Measurements from ENCODE around the gene CSNK1G1. TPM values are rescaled to one million over a fixed set of nuclear protein-coding genes. Genes with fewer than 3 reads are reported as not detected.

CSNK1G1 gene
- total RNA-seq, 5 donors from 2014 or later (not counting 1 experiment from before 2014, with no cell fraction given) = 22.3 to 25.6 (median 23.6) TPM

GRCh38 chr15:64236156-64236894, 119.6 kb downstream of the CSNK1G1 start:
- H3K27me3 Mint-ChIP-seq = no peaks in the 10 kb centered on the region

GRCh38 chr15:64235552-64235951, 120.4 kb downstream of the CSNK1G1 start:
- Mint-ChIP-seq H3K4me1 (peaks cover 23 to 32% (median 31%) of the 10 kb centered on the region in 3 donors), H3K36me3 (peaks cover 19% of the 10 kb centered on the region), H3K9me3 (no peaks in the 10 kb centered on the region), H3K27me3 (no peaks in the 10 kb centered on the region), H3K27ac (no peak overlapping the region), H3K4me3 (no peak overlapping the region)
- Histone ChIP-seq H3K36me3 (ENCODE audit: control insufficient read depth in 2 of 2, extremely low read depth in 1 of 2, insufficient read depth in 1 of 2, low read length in 1 of 2) (no peaks in the 10 kb centered on the region), H3K9me3 (no peaks in the 10 kb centered on the region), H3K27me3 (replicated peaks in 1 of 2; ENCODE audit: control insufficient read depth in 2 of 2, extremely low read depth in 1 of 2, insufficient read depth in 2 of 2, low read length in 1 of 2) (no peaks in the 10 kb centered on the region), H3K4me3 (ENCODE audit: control insufficient read depth in 1 of 2, extremely low read depth in 1 of 2, low read length in 1 of 2) (no peak overlapping the region), H3K27ac (ENCODE audit: low read length) (no peak overlapping the region), H3K4me1 (ENCODE audit: control insufficient read depth in 1 of 2, extremely low read depth in 1 of 2, insufficient read depth in 2 of 2, low read length in 2 of 2) (no peaks in the 10 kb centered on the region)
- POLR2A ChIA-PET = no interaction called here
- ATAC-seq (replicated peaks in 1 of 4) (no peak), DNase-seq (no peak)
- WGBS (ENCODE audit: insufficient coverage) = no CpG with 5 or more reads among the region's 4 CpGs
- CTCF ChIA-PET = interaction anchor here in 1 of 2 donors (1.0 kb wide), 1 partner anchor 9 kb away, joined by 3 read pairs; no protein-coding TSS in a partner anchor

More at GRCh38 chr15:64236156-64236894, 119.6 kb downstream of the CSNK1G1 start:
- WGBS (ENCODE audit: insufficient coverage) = no CpG with 5 or more reads among the region's 2 CpGs
- Mint-ChIP-seq H3K4me3 (no peak overlapping the region), H3K4me1 (peaks cover 27 to 39% (median 37%) of the 10 kb centered on the region in 3 donors), H3K9me3 (no peaks in the 10 kb centered on the region), H3K36me3 (peaks cover 19% of the 10 kb centered on the region), H3K27ac (no peak overlapping the region)
- Histone ChIP-seq H3K36me3 (ENCODE audit: control insufficient read depth in 2 of 2, extremely low read depth in 1 of 2, insufficient read depth in 1 of 2, low read length in 1 of 2) (no peaks in the 10 kb centered on the region), H3K9me3 (no peaks in the 10 kb centered on the region), H3K27ac (ENCODE audit: low read length) (no peak overlapping the region), H3K27me3 (replicated peaks in 1 of 2; ENCODE audit: control insufficient read depth in 2 of 2, extremely low read depth in 1 of 2, insufficient read depth in 2 of 2, low read length in 1 of 2) (no peaks in the 10 kb centered on the region), H3K4me3 (ENCODE audit: control insufficient read depth in 1 of 2, extremely low read depth in 1 of 2, low read length in 1 of 2) (no peak overlapping the region), H3K4me1 (ENCODE audit: control insufficient read depth in 1 of 2, extremely low read depth in 1 of 2, insufficient read depth in 2 of 2, low read length in 2 of 2) (no peaks in the 10 kb centered on the region)
- ChIA-PET CTCF (interaction anchor here (0.6 kb wide), 3 partner anchors 23 to 332 kb away, joined by 3 to 4 read pairs (median 3); no protein-coding TSS in a partner anchor), POLR2A (no interaction called here)
- ATAC-seq (replicated peaks in 1 of 4) (no peak), DNase-seq (no peak)

- no CpG with 5 or more reads among the region's 4 CpGs for WGBS (ENCODE audit: insufficient coverage)
- peaks cover 16 to 22% (median 17%) of the 10 kb centered on the region in 3 donors for H3K4me1 Mint-ChIP-seq
These were observed 122.7 kb downstream of the CSNK1G1 start for GRCh38 chr15:64233299-64233698.

GRCh38 chr15:64232400-64232799, 123.6 kb downstream of the CSNK1G1 start:
- DNase-seq (no peak), ATAC-seq (replicated peaks in 1 of 4) (no peak)
- Histone ChIP-seq H3K9me3 (no peaks in the 10 kb centered on the region), H3K36me3 (ENCODE audit: control insufficient read depth in 2 of 2, extremely low read depth in 1 of 2, insufficient read depth in 1 of 2, low read length in 1 of 2) (no peaks in the 10 kb centered on the region), H3K4me1 (ENCODE audit: control insufficient read depth in 1 of 2, extremely low read depth in 1 of 2, insufficient read depth in 2 of 2, low read length in 2 of 2) (peaks cover 0 to 7% of the 10 kb centered on the region in 2 experiments), H3K27ac (ENCODE audit: low read length) (no peak overlapping the region), H3K27me3 (replicated peaks in 1 of 2; ENCODE audit: control insufficient read depth in 2 of 2, extremely low read depth in 1 of 2, insufficient read depth in 2 of 2, low read length in 1 of 2) (no peaks in the 10 kb centered on the region), H3K4me3 (ENCODE audit: control insufficient read depth in 1 of 2, extremely low read depth in 1 of 2, low read length in 1 of 2) (no peak overlapping the region)
- H3K9me3 Mint-ChIP-seq = no peaks in the 10 kb centered on the region
- H3K27me3 Mint-ChIP-seq = no peaks in the 10 kb centered on the region
- H3K4me3 Mint-ChIP-seq = no peak overlapping the region
- ChIA-PET POLR2A (interaction anchor here in 1 of 2 donors (0.6 kb wide), 1 partner anchor 137 kb away, joined by 3 read pairs; no protein-coding TSS in a partner anchor), CTCF (interaction anchor here in 1 of 2 donors (1.1 kb wide), 1 partner anchor 10 kb away, joined by 4 read pairs; no protein-coding TSS in a partner anchor)
- no CpG with 5 or more reads among the region's 1 CpG for WGBS (ENCODE audit: insufficient coverage)
- H3K4me1 Mint-ChIP-seq = peaks cover 10 to 25% (median 17%) of the 10 kb centered on the region in 3 donors
- H3K27ac Mint-ChIP-seq = no peak overlapping the region
- peaks cover 27% of the 10 kb centered on the region for H3K36me3 Mint-ChIP-seq

More at GRCh38 chr15:64233299-64233698, 122.7 kb downstream of the CSNK1G1 start:
- Histone ChIP-seq H3K4me3 (ENCODE audit: control insufficient read depth in 1 of 2, extremely low read depth in 1 of 2, low read length in 1 of 2) (no peak overlapping the region), H3K36me3 (ENCODE audit: control insufficient read depth in 2 of 2, extremely low read depth in 1 of 2, insufficient read depth in 1 of 2, low read length in 1 of 2) (no peaks in the 10 kb centered on the region), H3K27me3 (replicated peaks in 1 of 2; ENCODE audit: control insufficient read depth in 2 of 2, extremely low read depth in 1 of 2, insufficient read depth in 2 of 2, low read length in 1 of 2) (no peaks in the 10 kb centered on the region), H3K9me3 (no peaks in the 10 kb centered on the region), H3K4me1 (ENCODE audit: control insufficient read depth in 1 of 2, extremely low read depth in 1 of 2, insufficient read depth in 2 of 2, low read length in 2 of 2) (peaks cover 0 to 7% of the 10 kb centered on the region in 2 experiments), H3K27ac (ENCODE audit: low read length) (no peak overlapping the region)
- ChIA-PET CTCF (no interaction called here), POLR2A (no interaction called here)
- Mint-ChIP-seq H3K4me3 (no peak overlapping the region), H3K36me3 (peaks cover 20% of the 10 kb centered on the region), H3K27me3 (no peaks in the 10 kb centered on the region), H3K27ac (no peak overlapping the region), H3K9me3 (no peaks in the 10 kb centered on the region)
- DNase-seq (no peak), ATAC-seq (replicated peaks in 1 of 4) (no peak)

- ChIA-PET POLR2A (interaction anchor here in 1 of 2 donors (0.6 kb wide), 1 partner anchor 222 kb away, joined by 3 read pairs; no protein-coding TSS in a partner anchor), CTCF (no interaction called here)
- WGBS (ENCODE audit: insufficient coverage) = no CpG with 5 or more reads among the region's 2 CpGs
- Mint-ChIP-seq H3K4me1 (peaks cover 5 to 26% (median 13%) of the 10 kb centered on the region in 3 donors), H3K27ac (no peak overlapping the region), H3K4me3 (no peak overlapping the region), H3K36me3 (peaks cover 29% of the 10 kb centered on the region), H3K9me3 (peaks cover 0 to 3% (median 0%) of the 10 kb centered on the region in 3 donors), H3K27me3 (no peaks in the 10 kb centered on the region)
- Histone ChIP-seq H3K27ac (ENCODE audit: low read length) (no peak overlapping the region), H3K4me1 (ENCODE audit: control insufficient read depth in 1 of 2, extremely low read depth in 1 of 2, insufficient read depth in 2 of 2, low read length in 2 of 2) (peaks cover 0 to 7% of the 10 kb centered on the region in 2 experiments), H3K9me3 (no peaks in the 10 kb centered on the region), H3K4me3 (ENCODE audit: control insufficient read depth in 1 of 2, extremely low read depth in 1 of 2, low read length in 1 of 2) (no peak overlapping the region), H3K36me3 (ENCODE audit: control insufficient read depth in 2 of 2, extremely low read depth in 1 of 2, insufficient read depth in 1 of 2, low read length in 1 of 2) (peaks cover 0 to 3% of the 10 kb centered on the region in 2 donors), H3K27me3 (replicated peaks in 1 of 2; ENCODE audit: control insufficient read depth in 2 of 2, extremely low read depth in 1 of 2, insufficient read depth in 2 of 2, low read length in 1 of 2) (no peaks in the 10 kb centered on the region)
- no peak for DNase-seq
- no peak for ATAC-seq (replicated peaks in 1 of 4)
These were observed 126.7 kb downstream of the CSNK1G1 start for GRCh38 chr15:64229129-64229724.

- Histone ChIP-seq H3K36me3 (ENCODE audit: control insufficient read depth in 2 of 2, extremely low read depth in 1 of 2, insufficient read depth in 1 of 2, low read length in 1 of 2) (peaks cover 0 to 3% of the 10 kb centered on the region in 2 donors), H3K4me1 (ENCODE audit: control insufficient read depth in 1 of 2, extremely low read depth in 1 of 2, insufficient read depth in 2 of 2, low read length in 2 of 2) (peaks cover 0 to 7% of the 10 kb centered on the region in 2 experiments), H3K9me3 (no peaks in the 10 kb centered on the region), H3K27ac (ENCODE audit: low read length) (no peak overlapping the region), H3K4me3 (ENCODE audit: control insufficient read depth in 1 of 2, extremely low read depth in 1 of 2, low read length in 1 of 2) (no peak overlapping the region), H3K27me3 (replicated peaks in 1 of 2; ENCODE audit: control insufficient read depth in 2 of 2, extremely low read depth in 1 of 2, insufficient read depth in 2 of 2, low read length in 1 of 2) (no peaks in the 10 kb centered on the region)
- peaks cover 0 to 3% (median 0%) of the 10 kb centered on the region in 3 donors for H3K9me3 Mint-ChIP-seq
- ATAC-seq (replicated peaks in 1 of 4) = no peak
- no peak for DNase-seq
- H3K27ac Mint-ChIP-seq = no peak overlapping the region
- no peak overlapping the region for H3K4me3 Mint-ChIP-seq
- WGBS (ENCODE audit: insufficient coverage) = 99% methylated on average over 10 of the region's 11 CpGs
- ChIA-PET CTCF (no interaction called here), POLR2A (no interaction called here)
- no peaks in the 10 kb centered on the region for H3K27me3 Mint-ChIP-seq
- peaks cover 5 to 17% (median 11%) of the 10 kb centered on the region in 3 donors for H3K4me1 Mint-ChIP-seq
- peaks cover 34% of the 10 kb centered on the region for H3K36me3 Mint-ChIP-seq
These were observed 130.2 kb downstream of the CSNK1G1 start for GRCh38 chr15:64225804-64226203.
